Bone marrow (tissue), 2 donors: ENCODE data around the gene NUP93.
"Not testable (repeated sequence)": the region's sequence is repeated elsewhere in the genome, so short reads cannot be mapped to it uniquely, and the experiment has no call there.

Experiments
- DNase-seq, 2 donors: peaks; one replicate each; lab custom pipeline; 2025; lab: John Stamatoyannopoulos, UW

Gene NUP93

DNA sequence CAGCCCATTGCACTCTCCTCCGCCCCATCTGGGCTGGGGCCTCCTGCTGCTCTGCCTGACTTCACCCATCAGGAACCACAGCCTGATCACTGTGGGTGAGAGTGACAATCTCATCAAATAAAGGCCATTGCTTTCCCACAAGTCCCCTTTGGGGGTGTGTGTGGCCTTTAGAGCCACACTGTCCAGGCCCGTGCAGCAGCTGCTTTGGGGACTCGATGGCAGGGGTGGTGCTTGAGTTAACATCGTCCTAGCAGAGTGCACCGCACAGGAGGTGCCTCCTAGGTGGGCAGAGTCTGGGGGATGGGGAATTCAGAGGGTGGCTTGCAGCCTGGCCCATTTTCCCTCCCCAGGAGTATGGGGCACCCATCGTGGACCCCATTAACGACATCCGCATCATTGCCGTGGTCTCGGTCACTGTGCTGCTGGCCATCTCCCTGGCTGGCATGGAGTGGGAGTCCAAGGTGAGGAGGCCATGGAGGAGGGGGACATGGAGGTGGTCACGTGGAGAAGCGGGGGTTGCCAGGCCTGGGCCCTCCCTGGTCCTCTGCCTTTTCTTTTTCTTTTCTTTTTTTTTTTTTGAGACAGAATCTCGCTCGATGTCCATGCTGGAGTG, 140.5 kb downstream of the NUP93 start:
- DNase-seq: no peak

DNA sequence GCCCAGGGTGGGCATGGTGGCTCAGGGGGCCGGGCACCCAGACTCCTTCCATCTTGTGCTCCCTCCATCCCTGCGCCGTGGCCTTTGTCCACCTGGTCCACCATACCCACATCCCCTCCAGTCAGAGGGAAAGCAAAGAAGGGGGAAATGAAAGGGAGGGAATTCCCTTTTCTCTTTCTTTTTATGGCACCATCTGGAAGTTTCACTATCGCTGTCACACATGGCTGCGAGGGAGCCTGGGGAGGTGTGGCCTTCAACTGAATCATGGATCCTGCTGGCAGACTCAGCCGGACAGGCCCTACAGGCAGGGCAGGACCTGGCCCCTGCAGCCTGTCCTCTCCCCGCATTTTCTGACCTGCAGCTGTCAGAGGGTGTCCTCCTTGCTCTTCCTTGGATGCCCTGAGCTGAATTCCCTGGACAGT, 141.3 kb downstream of the NUP93 start:
- no peak for DNase-seq

DNA sequence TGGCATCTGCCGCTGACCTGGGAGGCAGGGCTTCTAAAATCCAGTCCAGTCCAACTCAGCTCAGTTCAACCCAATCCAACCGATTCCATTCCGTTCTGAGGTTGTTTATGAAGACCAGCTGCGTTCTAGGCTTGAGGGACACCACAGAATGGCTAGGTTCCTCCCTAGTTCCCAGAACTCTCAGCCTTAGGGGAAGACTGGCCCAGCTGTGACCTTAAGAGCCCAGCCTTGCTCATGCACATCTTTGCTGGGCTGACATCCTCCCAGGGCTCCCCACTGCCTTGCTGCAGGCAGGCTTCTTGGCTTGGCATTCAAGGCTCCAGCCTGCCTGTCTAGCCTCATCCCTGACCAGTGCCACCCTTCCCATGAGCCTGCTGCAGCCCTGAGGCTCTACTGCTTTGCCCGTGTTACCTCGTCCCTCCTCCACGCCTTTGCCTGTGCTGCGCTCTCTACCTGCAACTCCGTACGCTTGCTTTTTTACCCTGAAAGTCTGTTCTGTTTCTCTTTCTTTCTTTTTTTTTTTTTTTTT, 143.0 kb downstream of the NUP93 start:
- DNase-seq: no peak

DNA sequence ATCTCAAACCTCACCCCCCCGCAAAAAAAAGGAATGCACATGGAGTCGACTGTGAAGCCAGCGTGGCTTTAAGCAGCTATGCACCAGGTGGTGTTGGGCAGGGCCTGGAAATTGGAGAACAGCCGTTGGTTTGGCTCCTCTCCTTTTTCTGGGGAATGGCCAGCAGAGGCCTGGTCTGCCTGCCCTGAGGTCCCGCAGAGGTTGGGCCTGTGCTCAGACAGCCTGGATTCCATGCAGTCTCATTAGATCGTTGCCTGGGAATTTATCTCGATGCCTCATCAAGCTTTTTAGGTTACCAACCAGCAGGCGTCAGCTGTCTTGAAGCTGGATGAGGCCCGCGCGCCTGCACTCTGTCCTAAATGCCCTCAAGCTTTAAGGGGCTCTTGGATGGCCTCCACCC, 144.9 kb downstream of the NUP93 start:
- DNase-seq: no peak

DNA sequence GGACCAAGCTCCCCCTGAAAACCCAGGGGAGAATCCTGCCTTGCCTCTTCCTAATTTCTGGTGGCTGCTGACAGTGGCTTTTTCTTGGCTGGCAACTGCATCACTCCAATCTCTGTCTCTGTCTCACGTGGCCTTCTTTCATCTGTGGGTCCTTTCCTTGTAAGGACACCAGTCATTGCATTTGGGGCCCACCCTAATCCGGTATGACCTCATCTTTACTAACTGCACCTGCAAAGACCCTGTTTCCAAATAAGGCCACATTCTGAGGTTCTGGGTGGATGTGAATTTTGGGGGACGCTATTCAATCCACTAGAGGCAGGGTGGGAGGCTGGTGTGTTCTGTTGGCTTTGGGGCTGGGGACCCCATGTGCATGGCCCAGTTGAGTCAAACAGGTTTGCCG, 146.1 kb downstream of the NUP93 start:
- DNase-seq: no peak

DNA sequence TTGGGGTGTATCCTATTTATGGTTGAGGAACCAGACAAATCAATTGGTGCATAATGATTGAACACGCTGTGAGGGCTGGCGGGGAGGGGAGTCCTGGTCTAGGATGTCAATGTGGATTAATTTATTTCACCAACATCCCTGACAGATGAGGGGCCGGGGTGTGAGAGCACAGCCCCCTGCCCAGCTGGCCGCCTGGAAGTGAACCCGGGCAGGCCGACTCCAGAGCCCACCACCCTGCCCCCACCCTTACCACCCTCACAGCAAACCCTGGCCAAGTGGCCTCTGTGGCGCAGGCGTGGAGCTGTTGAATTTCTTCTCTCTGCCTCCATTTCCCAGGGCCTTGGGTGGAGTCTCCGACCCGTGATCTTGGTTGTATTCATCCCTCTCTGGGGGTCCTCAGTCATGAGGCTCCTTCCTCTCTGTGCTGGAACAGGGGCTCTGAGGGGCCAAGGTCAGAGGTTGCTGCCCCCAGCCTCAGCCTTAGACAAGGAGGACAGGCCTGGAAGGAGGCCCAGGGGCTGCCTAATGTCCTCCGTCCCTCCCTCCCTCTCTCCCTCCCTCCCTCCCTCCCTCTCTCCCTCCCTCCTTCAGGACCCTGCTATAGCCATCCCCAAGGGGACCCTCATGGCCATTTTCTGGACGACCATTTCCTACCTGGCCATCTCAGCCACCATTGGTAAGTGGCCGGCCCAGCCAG, 147.7 kb downstream of the NUP93 start:
- no peak for DNase-seq

DNA sequence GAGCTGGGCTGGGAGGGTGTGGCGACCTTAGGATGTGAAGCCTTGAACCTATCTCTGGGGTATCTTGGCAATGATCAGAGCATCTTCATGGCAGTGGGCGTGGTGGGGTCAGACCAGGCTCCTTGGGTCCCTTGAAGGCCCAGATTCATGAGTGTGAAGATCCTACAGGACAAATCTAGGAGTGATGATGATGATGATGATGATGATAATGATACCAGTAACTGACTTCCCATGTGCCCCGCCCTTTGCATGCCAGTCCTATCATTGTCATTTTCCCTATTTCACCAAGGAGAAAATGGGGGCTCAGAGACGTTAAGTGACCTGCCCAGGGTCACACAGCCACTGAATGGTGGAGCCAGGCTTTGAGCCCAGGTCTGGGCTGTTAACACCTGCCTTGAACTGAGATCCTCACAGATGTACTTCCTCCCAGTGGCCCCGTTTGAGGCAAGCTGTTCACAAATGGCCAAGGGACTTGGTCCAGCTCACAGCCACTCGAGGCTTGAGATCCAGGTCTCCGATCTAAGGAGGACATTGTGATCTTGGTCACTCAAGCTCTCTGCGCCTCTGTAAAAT, 148.4 kb downstream of the NUP93 start:
- no peak for DNase-seq

DNA sequence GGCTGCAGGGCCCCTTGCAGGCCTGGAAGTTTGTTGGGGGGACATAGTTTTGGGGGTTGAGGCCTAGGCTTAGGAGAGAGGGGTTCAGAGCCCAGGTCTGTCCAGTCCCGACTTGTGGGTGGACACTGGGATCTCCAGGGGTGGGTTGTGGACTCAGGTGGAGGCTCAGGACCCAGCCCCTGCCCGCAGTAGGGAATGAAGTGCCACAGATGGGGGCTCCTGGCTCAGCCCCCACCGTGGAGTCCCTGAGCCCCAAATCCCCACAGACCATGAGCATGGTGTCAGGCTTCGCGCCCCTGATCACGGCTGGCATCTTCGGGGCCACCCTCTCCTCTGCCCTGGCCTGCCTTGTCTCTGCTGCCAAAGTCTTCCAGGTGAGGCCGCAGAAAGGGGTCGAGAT, 149.3 kb downstream of the NUP93 start:
- no peak for DNase-seq

DNA sequence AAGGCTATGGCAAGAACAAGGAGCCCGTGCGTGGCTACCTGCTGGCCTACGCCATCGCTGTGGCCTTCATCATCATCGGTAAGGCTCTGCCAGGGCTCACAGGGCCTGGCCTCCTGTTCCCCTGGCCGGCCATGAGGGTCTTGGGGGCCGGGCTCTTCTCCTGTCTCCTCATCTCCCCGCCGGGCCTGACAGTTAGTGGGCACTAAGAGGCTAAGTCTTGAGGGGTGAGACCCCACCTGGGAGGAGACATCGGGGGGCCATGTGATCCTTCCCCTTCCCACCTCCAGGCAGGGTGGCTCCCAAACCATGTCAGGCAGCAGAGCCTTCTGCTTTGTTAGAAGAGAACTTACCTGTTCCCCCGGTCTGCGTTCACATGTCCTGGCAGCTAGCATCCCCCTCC, 150.2 kb downstream of the NUP93 start:
- no peak for DNase-seq

DNA sequence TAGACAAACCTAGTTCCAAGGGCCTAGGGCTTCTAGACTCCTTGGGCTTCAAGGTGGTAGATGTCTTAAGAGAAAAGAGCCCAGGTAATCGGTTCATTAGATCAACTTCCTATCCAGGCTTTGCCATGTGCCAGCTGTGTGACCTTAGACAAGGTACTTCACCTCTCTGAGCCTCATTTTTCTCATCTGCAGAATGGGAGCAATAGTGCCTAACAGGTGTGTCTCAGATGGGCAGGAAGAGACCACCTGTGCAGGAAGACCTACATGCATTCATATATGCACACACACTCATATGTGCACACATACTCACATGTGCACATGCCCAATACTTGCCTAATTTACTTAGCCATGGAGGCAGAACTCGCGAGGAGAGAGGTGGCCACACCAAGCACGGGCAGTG, 150.8 kb downstream of the NUP93 start:
- no peak for DNase-seq

DNA sequence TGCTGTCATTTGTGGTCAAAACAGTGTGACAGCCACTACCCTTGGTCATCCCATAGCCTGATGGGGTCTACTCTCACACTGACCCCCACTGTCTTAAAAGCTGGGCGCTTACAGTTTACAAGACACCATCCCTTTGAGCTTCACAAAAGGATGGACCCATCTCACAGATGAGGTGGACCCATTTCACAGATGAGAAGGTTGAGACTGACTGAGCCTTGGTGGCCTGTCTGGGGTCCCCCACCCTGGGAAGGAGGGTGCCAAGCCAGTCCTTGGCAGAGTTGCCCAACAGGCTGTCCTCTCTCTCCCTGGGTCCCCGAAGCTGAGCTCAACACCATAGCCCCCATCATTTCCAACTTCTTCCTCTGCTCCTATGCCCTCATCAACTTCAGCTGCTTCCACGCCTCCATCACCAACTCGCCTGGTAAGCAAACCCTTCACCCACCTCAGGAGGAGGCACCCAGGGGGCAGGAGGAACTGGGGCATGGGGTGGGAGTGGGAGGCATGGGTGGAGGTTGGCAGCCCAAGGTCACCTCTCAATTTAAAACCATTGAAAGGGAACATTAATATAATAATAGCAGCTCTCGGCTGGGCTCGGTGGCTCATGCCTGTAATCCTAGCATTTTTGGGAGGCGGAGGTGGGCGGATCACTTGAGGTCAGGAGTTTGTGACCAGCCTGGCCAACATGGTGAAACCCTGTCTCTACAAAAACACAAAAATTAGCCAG, 152.3 kb downstream of the NUP93 start:
- DNase-seq: no peak

DNA sequence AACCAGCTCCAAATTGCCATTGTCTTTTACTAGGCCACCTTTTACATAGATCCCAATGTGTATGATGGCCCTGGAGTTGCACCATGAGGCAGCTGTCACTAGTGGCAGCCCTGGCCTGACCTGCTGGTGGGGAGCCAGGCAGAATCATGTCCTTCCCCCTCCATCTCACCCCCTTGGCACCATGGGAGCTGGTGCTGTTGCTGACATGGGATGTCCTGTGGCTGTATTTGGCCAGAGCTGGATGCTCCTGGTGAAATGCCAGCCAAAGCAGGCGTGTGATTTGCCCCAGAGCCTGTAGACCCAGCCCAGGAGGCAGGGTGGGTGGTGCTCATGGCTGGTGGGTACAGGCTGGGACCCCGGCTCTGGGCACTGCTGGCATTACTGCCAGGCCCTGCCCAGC, 153.7 kb downstream of the NUP93 start:
- no peak for DNase-seq

DNA sequence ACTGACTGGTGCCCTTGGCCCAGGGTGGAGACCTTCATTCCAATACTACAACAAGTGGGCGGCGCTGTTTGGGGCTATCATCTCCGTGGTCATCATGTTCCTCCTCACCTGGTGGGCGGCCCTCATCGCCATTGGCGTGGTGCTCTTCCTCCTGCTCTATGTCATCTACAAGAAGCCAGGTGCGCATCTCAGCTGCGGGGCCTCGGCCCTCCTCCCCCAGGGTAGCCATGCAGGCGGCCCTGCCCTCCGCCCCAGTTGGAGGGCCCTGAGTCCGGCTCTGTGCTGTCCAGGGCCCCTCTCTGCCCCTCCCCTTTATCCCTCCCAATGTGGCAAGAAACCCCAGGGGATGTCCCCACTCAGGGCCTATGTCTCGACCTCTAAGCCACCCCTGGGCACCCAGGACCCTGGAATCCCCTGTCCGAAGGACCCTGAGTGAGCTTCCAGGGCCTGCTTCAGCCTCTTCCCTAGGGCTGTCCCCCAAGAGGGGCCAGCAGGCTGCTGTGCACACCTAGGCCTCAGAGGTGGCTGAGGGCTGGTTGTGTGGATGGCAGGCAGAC, 154.2 kb downstream of the NUP93 start:
- no peak for DNase-seq

DNA sequence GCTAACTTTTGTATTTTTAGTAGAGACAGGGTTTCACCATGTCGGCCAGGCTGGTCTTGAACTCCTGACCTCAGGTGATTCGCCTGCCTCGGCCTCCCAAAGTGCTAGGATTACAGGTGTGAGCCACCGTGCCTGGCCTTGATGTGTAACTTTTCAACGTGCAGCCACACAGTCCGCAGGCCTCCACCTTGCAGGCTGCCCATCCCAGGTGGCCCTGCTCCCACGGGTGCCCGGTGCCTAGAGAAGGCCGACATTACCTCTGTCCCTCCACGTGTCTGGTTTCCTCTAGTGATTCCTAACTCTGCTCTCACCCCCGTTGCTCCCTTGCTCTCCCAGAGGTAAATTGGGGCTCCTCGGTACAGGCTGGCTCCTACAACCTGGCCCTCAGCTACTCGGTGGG, 155.0 kb downstream of the NUP93 start:
- not testable (repeated sequence) for DNase-seq

DNA sequence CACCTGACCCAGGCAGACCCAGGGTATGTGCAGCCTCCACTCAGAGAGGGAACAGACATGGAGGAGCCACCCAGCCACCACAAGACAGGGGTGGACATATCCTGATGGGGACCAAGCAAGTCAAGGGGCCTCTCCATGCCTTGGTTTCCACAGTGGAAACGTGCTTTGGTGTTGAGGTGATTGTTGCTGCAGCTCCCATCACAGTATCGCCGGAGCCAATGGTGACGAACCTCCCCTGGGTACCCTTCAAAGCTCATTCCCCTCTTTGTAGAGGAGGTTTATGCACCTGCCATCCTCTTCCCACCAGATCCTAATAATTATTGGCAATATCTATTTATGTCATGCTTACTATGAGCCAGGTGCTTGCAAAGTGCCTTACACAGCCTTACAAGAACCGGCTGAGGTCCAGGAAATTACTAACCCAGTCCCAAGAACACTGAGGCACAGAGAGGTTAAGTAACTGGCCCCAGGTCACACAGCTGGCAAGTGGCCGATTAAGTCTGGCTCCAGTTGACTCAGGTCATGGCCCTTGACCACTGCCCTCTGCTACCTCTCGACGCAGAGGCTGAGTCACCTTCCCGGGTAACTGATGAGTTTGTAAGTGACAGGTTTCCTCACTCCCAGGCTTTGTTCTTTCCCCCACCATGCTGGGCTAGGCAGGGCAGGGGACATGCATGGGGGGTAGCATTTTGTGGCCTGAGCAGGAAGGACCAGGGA, 155.7 kb downstream of the NUP93 start:
- DNase-seq: no peak

DNA sequence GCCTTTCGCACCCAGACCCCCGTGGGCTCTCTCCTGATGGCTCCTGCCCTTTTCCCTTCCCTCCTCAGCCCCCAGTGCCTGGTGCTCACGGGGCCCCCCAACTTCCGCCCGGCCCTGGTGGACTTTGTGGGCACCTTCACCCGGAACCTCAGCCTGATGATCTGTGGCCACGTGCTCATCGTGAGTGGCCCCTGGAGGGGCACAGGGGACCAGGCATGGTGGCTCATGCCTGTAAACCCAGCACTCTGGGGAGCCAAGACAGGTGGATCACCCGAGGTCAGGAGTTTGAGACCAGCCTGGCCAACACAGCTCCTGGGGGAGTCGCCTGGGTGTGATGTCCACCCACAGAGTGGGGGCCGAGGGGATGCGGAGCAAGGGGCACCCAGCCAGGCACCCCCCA, 156.4 kb downstream of the NUP93 start:
- no peak for DNase-seq

DNA sequence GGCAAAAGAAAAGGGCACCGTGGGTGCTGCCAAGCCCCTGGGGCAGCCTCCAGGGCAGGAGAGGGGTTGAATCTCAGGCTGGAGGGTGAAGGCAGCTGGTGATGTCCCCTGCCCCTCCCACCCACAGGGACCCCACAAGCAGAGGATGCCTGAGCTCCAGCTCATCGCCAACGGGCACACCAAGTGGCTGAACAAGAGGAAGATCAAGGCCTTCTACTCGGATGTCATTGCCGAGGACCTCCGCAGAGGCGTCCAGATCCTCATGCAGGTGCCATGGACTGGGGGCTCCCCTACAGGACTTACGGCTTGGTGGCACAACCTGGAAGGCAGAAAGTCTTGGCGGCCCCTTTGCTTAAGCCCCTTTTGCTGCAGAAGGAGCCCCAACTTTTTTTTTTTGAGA, 156.9 kb downstream of the NUP93 start:
- DNase-seq: no peak

DNA sequence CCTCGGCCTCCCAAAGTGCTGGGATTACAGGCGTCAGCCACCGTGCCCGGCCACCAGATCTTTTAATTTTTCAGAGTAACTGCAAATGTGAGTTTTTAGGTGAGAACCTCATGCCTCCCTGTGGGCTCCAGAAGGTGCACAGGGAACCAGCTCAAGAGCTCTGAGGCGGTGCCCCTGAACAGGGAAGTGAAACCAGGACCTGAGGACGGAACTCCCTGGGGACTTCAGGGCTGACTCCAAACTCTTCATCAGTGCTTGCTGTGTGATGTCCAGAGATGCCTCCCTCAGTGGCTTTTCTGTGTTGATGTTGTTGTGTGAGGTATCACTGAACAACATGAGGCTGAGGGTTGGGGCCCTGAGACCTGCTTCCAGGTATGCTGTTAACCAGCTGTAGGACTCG, 158.9 kb downstream of the NUP93 start:
- no peak for DNase-seq

DNA sequence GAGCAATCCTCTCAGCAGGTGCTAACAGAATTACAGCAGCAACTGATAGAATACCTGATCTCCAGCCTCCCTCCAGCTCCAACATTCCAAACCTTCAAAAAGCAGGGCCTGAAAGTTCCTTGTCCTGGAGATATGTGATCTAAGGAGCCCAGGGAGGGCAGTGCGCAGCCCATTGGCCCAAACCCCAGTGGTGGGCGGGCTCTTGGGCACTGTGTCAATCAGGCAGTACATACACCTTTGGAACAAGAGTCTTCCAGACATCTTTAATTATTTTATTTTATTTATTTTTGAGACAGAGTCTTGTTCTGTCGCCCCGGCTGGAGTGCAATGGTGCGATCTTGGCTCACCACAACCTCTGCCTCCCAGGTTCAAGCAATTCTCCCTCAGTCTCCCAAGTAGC, 159.3 kb downstream of the NUP93 start:
- DNase-seq: no peak

DNA sequence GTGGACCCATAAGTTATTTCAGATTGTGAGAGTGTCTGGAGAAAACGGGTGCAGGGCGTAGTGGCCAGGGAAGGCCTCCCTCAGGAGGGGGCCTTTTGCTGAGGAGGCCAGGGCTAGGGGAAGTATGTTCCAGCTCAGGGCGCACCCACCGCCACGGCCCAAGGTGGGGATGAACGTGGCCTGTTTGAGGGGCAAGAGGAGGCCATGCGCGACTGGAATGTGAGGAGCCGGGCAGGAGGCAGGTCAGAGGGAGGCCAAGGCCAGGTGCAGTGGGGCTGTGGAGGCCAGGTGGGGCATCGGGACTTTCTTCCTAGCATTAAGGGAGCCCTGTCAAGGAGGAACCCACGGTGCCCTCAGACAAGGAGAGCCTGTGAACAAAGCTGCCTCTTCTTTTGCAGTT, 161.8 kb downstream of the NUP93 start:
- no peak for DNase-seq

DNA sequence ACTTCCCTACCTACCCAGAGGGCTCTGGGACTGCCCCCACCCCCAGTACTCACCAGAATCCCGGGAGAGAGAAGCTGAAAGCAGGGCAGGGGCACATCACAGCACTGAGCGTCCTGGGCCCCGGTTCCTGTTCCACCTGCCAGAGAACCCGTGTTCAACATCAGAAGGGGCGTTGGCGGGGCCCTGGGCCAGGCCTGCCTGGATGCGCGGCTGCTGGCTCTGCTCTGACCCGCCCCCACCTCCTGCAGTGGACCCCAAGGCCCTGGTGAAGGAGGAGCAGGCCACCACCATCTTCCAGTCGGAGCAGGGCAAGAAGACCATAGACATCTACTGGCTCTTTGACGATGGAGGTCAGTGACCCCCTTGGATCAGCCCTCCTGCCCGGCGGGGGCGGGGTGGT, 162.8 kb downstream of the NUP93 start:
- no peak for DNase-seq
